SIG-M5 treated with dmso at 0.1 percent for 504 hours (cell line): ENCODE results near the gene ZNF438.
"Not testable (repeated sequence)": the region's sequence is repeated elsewhere in the genome, so short reads cannot be mapped to it uniquely, and the experiment has no call there.

Experiments used
- DNase-seq: peaks from one replicate; lab custom pipeline; 2025; ENCODE audit not compliant: unreplicated experiment; lab: John Stamatoyannopoulos, UW

Gene ZNF438

GRCh38 chr10:31055573-31056251, 24.0 kb upstream of the ZNF438 start:
- no peak for DNase-seq

DNA sequence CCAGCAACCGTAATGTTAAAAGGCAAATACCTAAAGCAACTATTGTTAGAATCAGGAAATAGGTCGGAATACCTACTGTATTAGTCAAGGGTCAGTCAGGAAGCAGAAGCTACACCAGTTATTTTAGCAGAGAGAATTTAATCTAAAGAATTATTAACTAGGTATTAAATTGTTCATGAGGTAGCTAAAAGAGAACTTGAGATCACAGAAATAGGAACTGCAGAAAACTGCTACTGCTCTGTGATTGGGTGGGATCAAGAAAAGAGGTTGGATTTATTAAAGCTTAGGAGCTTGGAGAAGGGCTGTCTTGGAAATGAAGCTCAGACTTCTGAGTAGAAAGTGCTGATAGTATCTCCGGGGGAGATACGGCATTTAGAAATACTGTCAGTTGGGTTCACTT, 20.0 kb upstream of the ZNF438 start:
- DNase-seq = no peak

DNA sequence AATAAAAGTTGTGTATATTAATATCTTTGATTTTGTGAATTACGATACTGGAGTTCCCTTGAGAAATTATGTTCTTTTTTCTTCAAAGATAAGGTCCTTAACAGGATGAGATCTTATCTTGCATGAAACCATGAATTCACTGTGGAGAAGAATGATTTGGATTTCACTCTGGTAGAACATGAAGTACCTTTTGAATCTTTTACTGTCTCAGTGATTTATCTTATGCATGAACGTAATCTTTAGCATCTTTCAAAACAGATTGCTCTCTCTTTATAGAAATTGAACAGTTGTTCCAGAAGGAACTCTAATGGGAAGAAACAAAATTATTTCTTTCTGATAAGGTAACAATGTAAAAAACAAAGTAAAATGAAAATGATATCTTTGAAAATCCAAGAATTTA, 11.0 kb upstream of the ZNF438 start:
- DNase-seq = no peak

GRCh38 chr10:31041011-31041410, 9.3 kb upstream of the ZNF438 start:
- DNase-seq = no peak

GRCh38 chr10:31039006-31039405, 7.3 kb upstream of the ZNF438 start:
- DNase-seq = peak; percentile 29

GRCh38 chr10:31037749-31038148, 6.1 kb upstream of the ZNF438 start:
- peak; percentile 6 for DNase-seq

DNA sequence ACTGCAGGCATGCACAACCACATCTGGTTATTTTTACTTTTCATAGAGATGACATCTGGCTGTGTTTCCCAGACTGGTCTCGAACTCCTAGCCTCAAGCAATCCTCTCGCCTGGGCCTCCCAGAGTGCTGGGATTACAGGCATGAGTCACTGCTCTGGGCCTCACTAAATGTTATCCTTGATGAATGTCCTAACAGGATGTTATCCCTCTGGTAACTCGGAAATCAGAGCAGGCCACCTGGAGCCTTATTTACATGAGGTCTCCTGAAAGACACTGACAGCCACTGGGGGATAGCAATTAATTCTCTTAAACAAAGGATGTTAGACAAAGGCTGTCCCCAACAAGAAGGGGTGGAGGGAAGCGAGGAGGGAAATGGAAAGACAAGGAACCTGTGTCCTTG, 4.5 kb upstream of the ZNF438 start:
- DNase-seq = no peak

GRCh38 chr10:31035266-31035798, 3.7 kb upstream of the ZNF438 start:
- no peak for DNase-seq

DNA sequence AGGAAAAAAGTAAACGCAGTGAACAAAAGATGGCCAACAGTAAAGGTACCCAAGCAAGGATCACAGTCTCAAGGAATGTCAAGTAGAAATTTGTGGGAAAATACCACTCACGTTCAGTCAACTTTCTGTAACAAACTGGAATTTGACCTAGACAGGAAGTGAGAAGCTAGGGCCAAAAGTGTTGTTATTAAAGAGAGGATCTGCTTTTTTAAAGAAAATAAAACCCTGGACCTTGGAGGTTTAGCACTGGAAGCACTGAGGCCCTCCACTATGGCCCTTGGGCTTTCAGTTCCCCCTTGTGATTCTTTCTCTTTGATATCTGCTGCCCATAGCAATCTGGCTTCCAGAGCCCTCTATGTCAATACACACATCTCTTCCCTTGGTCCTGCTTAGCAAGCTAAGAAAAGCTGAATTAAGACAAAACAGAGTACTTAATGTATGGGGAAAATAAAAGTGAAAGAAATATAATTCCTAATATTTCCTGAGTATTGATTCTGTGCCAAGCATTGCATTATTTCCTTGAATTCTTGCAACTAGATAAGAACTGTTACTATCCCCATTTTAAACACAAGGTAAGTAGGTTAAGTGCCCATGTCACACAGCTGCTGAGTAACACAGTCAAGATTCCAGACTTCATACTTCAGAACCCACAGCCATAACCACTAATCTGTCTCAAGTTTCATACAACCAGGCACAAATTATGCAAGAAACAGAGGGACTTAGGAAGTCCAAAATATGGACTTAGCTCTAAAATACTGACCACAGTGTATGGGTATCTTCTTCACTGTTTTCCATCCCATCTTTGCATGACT, 2.6 kb upstream of the ZNF438 start:
- peak; percentile 3 for DNase-seq

DNA sequence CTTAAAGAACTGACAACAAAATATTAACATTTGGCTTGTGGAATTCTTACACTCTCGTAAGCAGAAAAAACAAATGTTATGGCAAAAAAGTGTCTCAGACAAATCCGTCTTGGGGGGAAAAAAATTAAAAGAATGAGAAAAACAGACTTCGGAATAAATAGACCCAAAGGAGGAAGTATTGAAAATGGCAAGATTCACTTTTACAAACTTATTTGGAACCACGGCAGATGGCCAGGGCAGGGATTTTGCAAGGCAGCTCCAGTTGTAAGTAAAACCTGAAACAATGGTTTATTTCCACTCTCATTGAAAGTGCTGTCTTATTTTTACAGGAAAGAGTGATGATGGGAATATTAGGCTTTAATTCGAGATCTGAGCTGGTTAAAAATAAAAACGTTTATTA, 1.5 kb upstream of the ZNF438 start:
- peak; percentile 36 for DNase-seq

DNA sequence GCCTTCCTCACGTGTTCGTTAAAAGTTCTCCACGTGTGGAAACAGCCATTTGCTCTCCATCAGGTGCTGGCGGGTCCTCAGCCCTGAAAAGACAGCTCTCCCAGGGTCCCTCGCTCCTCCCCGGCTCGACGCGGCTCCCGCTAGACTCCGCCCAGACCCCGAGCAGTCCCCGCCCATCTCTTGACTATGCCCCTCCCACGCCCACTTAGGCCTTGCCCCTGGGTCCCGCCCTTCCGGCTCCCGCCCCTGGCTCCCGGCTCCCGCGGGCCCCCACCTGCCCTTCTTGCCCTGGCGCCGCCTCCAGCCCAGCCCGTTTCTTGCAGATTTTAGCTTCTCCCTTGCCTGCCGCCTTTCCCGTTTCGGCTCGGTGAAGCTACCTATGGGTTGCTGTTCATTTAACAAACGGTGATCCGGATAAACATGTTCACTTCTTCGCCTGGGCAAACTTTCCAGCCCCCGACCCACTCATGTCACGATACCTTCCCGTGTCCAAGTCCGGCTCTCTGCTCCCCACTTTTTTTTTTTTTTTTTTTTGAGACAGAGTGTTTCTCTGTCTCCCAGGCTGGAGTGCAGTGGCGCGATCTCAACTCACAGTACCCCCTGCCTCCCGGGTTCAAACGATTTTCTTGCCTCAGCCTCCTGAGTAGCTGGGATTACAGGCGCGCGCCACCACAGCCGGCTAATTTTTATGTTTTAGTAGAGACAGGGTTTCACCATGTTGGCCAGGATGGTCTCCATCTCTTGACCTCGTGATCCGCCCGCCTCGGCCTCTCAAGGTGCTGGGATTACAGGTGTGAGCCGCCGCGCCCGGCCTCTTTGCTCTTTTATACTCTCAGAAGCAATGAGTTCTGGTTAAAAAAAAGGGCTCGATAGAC, 830 bp upstream of the ZNF438 start:
- DNase-seq = peak; percentile 85

GRCh38 chr10:31031205-31031557, 484 bp downstream of the ZNF438 start:
- DNase-seq = no peak

GRCh38 chr10:31030800-31031199, 865 bp downstream of the ZNF438 start:
- no peak for DNase-seq

GRCh38 chr10:31030260-31030659, 1.4 kb downstream of the ZNF438 start:
- DNase-seq = no peak

GRCh38 chr10:31028081-31028480, 3.6 kb downstream of the ZNF438 start:
- DNase-seq = no peak

GRCh38 chr10:31026279-31026678, 5.4 kb downstream of the ZNF438 start:
- not testable (repeated sequence) for DNase-seq

DNA sequence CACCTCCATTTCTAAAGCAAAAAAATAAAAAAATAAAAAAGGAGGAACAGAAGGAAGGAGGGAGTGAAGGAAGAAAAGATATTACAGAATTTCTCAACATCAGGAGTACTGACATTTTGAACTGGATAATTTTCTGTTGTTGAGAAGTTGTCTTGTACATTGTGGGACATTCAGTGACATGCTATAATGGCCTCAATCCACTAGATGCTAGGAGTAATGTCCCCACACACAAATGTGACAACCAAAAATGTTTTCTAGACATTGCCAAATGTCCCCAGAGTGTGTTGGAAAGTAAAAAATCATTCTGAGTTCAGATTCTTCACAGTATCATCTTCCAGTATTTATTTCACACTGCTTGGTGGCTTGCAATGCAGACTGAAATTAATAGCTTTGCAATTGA, 6.5 kb downstream of the ZNF438 start:
- DNase-seq = no peak

GRCh38 chr10:31023558-31023957, 8.1 kb downstream of the ZNF438 start:
- no peak for DNase-seq

GRCh38 chr10:31020209-31020608, 11.5 kb downstream of the ZNF438 start:
- no peak for DNase-seq

DNA sequence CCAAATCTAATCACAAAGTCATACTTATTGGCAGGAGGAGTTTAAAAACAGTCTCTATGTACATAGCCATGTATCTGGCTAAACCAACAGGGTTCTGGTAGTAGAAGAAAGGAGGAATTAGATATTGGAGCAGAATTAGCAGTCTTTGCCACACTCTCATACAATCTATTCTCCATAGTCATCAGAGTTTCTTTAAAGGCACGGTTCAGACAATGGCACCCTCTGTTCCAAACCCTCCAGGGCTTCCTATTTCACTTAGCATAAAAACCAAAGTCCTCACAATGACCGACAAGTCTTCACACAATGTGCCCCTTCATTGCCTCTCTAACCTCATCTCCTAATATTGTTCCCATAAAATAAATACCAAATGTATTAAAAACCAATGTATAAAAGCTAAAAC, 12.7 kb downstream of the ZNF438 start:
- no peak for DNase-seq

GRCh38 chr10:31018356-31018750, 13.3 kb downstream of the ZNF438 start:
- no peak for DNase-seq
